Stomach (tissue), 9 donors: ENCODE results near the gene MYO1E. TPM values are rescaled to one million over a fixed set of nuclear protein-coding genes. Genes with fewer than 3 reads are reported as not detected.
"Not testable (repeated sequence)": the region's sequence is repeated elsewhere in the genome, so short reads cannot be mapped to it uniquely, and the experiment has no call there.

ENCODE experiments used
- DNase-seq, 2 donors: peaks; one replicate each; pipeline versions ENCODE4 v3.0.0 to v3.0.0-alpha.2; 2013 to 2019
- H3K27ac ChIP-seq, 5 donors: fragments of 200-600 bp in 4 of 5; sonication (generic) in 4 of 5; one replicate each; pipeline ENCODE4 v1.5.1; 2013 to 2019; ENCODE audit warnings: mild to moderate bottlenecking in 1 of 5, moderate library complexity in 1 of 5
- H3K27me3 ChIP-seq, 3 donors: fragments of 200-600 bp; sonication (generic); one replicate each; pipeline ENCODE4 v1.5.1; 2017 to 2019; ENCODE audit warnings: mixed run types in 1 of 3
- H3K36me3 ChIP-seq, 4 donors: fragments of 200-600 bp; sonication (generic); 1 replicate in 3 of 4; 2 replicates in 1 of 4; pipeline ENCODE4 v1.5.1; 2016 to 2019
- H3K4me1 ChIP-seq, 4 donors: fragments of 200-600 bp; sonication (generic); one replicate each; pipeline ENCODE4 v1.5.1; 2016 to 2019
- H3K4me3 ChIP-seq, 4 donors: fragments of 200-600 bp; sonication (generic) in 3 of 4; one replicate each; pipeline ENCODE4 v1.5.1; 2016 to 2019; ENCODE audit warnings: mild to moderate bottlenecking in 1 of 4
- H3K9me3 ChIP-seq, 4 donors: fragments of 200-600 bp; sonication (generic); one replicate each; pipeline ENCODE4 v1.5.1; 2016 to 2019
- CTCF ChIP-seq, 7 experiments: fragments of 450-650 bp in 4 of 7; fragments of 200-600 bp in 3 of 7; sonication (generic) in 3 of 7; IDR thresholded peaks; one replicate each; pipeline ENCODE4 v1.5.1; 2016 to 2019; ENCODE audit warnings: antibody characterized with exemption in 7 of 7, control low read depth in 2 of 7, mild to moderate bottlenecking in 1 of 7
- EP300 ChIP-seq: sonication (generic); formaldehyde crosslinking; IDR thresholded peaks from one replicate; pipeline ENCODE4 v1.6.1; 2017; ENCODE audit warnings: antibody characterized with exemption
- POLR2A ChIP-seq, 4 donors: fragments of 450-650 bp; IDR thresholded peaks; one replicate each; pipeline ENCODE4 v1.6.1; 2016; ENCODE audit warnings: antibody characterized with exemption in 4 of 4, control low read depth in 2 of 4, mild to moderate bottlenecking in 1 of 4, moderate library complexity in 1 of 4
- POLR2AphosphoS5 ChIP-seq, 3 donors: sonication (generic); formaldehyde crosslinking; IDR thresholded peaks; one replicate each; pipeline ENCODE4 v1.6.1; 2016; ENCODE audit warnings: antibody characterized with exemption in 3 of 3
- WGBS, 5 donors: extraction: QIAGEN DNeasy Blood & Tissue Kit in 3 of 5; methylation state at CpG; one replicate each; pipeline versions ENCODE4 v1.1.5 to v1.1.7; 2013 to 2018; 5-methylcytosine and 5-hydroxymethylcytosine counted together
- intact Hi-C: fragments of 100-400 bp; cut with DNase I; formaldehyde crosslinking; loops from one replicate; pipeline ENCODE4 v1.15.1; 2023; ENCODE audit warnings: low total_unique reads
- polyA plus RNA-seq, 3 donors: library from polyadenylated mRNA; stranded (reverse); fragments of 200-250 nt; gene quantifications; one replicate each; pipeline ENCODE4 v1.2.3, GENCODE V29; 2013
- total RNA-seq, 5 donors: library from RNA; depleted of rRNA; stranded (reverse); fragments of >200 nt; gene quantifications; one replicate each; pipeline versions ENCODE4 v1.1.0 to v1.2.3, GENCODE V29; 2014 to 2016
- donor health status: healthy with polysubstance abuse.
- donor health status: Bipolar disorder and iron deficiency.
- donor health status: healthy.

Gene MYO1E
- total and polyA plus RNA-seq, 8 donors: 15.1 to 380 (median 46.3) TPM

- TF ChIP-seq EP300 (no peak), POLR2A (IDR thresholded peaks at IDR 0.05) (no peak), POLR2AphosphoS5 (IDR thresholded peaks at IDR 0.05) (no peak), CTCF (IDR thresholded peaks at IDR 0.05) (no peak)
- no peaks in the 10 kb centered on the region for H3K4me1 ChIP-seq
- intact Hi-C loops: loop anchor here (10.0 kb wide), 1 partner anchor 627 kb away; no protein-coding TSS in a partner anchor
- peaks cover 0 to 7% (median 0%) of the 10 kb centered on the region in 4 donors for H3K9me3 ChIP-seq
- H3K27me3 ChIP-seq: no peaks in the 10 kb centered on the region
- no peak for DNase-seq
- no peak overlapping the region for H3K4me3 ChIP-seq
- H3K27ac ChIP-seq: no peak overlapping the region
- 94 to 99% (median 97%) methylated on average over 14 to 16 of the region's 16 CpGs for whole genome bisulfite sequencing, 5 donors
- peaks cover under 1 to 44% (median 34%) of the 10 kb centered on the region in 4 donors for H3K36me3 ChIP-seq
These were observed 241.2 kb downstream of the MYO1E start for GRCh38 chr15:59131456-59131855.

- DNase-seq, H3K4me3 ChIP-seq, intact Hi-C loops, H3K9me3 ChIP-seq, H3K4me1 ChIP-seq, H3K27ac ChIP-seq, H3K27me3 ChIP-seq: not testable (repeated sequence)
- WGBS, 5 donors: 85 to 92% (median 88%) methylated on average over 1 of the region's 1 CpG
- H3K36me3 ChIP-seq: peaks cover 0 to 15% (median 0%) of the 10 kb centered on the region in 4 donors
These were observed 245.4 kb downstream of the MYO1E start for GRCh38 chr15:59127255-59127654.

GRCh38 chr15:59125683-59126082, 247.0 kb downstream of the MYO1E start:
- intact Hi-C loops, H3K4me3 ChIP-seq, H3K27ac ChIP-seq, H3K36me3 ChIP-seq, H3K4me1 ChIP-seq, DNase-seq, H3K27me3 ChIP-seq, H3K9me3 ChIP-seq: not testable (repeated sequence)
- WGBS, 5 donors: 94 to 99% (median 98%) methylated on average over 4 of the region's 4 CpGs

GRCh38 chr15:59124261-59124660, 248.4 kb downstream of the MYO1E start:
- 84 to 100% (median 96%) methylated on average over 2 of the region's 2 CpGs for WGBS, 5 donors
- TF ChIP-seq CTCF (IDR thresholded peaks at IDR 0.05) (no peak), POLR2AphosphoS5 (IDR thresholded peaks at IDR 0.05) (no peak), POLR2A (IDR thresholded peaks at IDR 0.05) (no peak), EP300 (no peak)
- intact Hi-C loops: no loop called here
- no peak for DNase-seq
- Histone ChIP-seq H3K27me3 (no peaks in the 10 kb centered on the region), H3K27ac (no peak overlapping the region), H3K36me3 (peaks cover 0 to 7% (median 0%) of the 10 kb centered on the region in 4 donors), H3K9me3 (no peaks in the 10 kb centered on the region), H3K4me1 (no peaks in the 10 kb centered on the region), H3K4me3 (no peak overlapping the region)

- 91 to 97% (median 94%) methylated on average over 5 of the region's 5 CpGs for WGBS, 5 donors
- Histone ChIP-seq H3K4me3 (no peak overlapping the region), H3K9me3 (no peaks in the 10 kb centered on the region), H3K36me3 (peaks cover 0 to 25% (median 0%) of the 10 kb centered on the region in 4 donors), H3K4me1 (no peaks in the 10 kb centered on the region), H3K27me3 (no peaks in the 10 kb centered on the region), H3K27ac (no peak overlapping the region)
- intact Hi-C loops: no loop called here
- TF ChIP-seq CTCF (IDR thresholded peaks at IDR 0.05): no peak
- TF ChIP-seq POLR2A (IDR thresholded peaks at IDR 0.05): no peak
- no peak for TF ChIP-seq EP300
- TF ChIP-seq POLR2AphosphoS5 (IDR thresholded peaks at IDR 0.05): no peak
- no peak for DNase-seq
These were observed 251.7 kb downstream of the MYO1E start for GRCh38 chr15:59120937-59121336.
